ENCODE measurements around the gene RAB2B.

The RAB2B gene

GRCh38 chr14:21428930-21429329, 47.8 kb downstream of the RAB2B start:
- H3K4me3 ChIP-seq (ENCODE audit: low read length), result no peak overlapping the region
- no peak for TF ChIP-seq CTCF (conservative IDR thresholded peaks at IDR 0.05; ENCODE audit: low read length)
- peak; percentile 4 for DNase-seq (ENCODE audit: low read depth)

- no peak for TF ChIP-seq CTCF (conservative IDR thresholded peaks at IDR 0.05; ENCODE audit: low read length)
- H3K4me3 ChIP-seq (ENCODE audit: low read length), result no peak overlapping the region
- DNase-seq (ENCODE audit: low read depth), result no peak
Measured at GRCh38 chr14:21426692-21427091, 50.1 kb downstream of the RAB2B start.

GRCh38 chr14:21419528-21419927, 57.2 kb downstream of the RAB2B start:
- no peak for DNase-seq (ENCODE audit: low read depth)
- TF ChIP-seq CTCF (conservative IDR thresholded peaks at IDR 0.05; ENCODE audit: low read length), result no peak
- no peak overlapping the region for H3K4me3 ChIP-seq (ENCODE audit: low read length)

GRCh38 chr14:21415329-21415728, 61.4 kb downstream of the RAB2B start:
- H3K4me3 ChIP-seq (ENCODE audit: low read length), result no peak overlapping the region
- no peak for DNase-seq (ENCODE audit: low read depth)
- TF ChIP-seq CTCF (conservative IDR thresholded peaks at IDR 0.05; ENCODE audit: low read length), result no peak

GRCh38 chr14:21414137-21414631, 62.6 kb downstream of the RAB2B start:
- DNase-seq (ENCODE audit: low read depth), result no peak
- TF ChIP-seq CTCF (conservative IDR thresholded peaks at IDR 0.05; ENCODE audit: low read length), result no peak
- no peak overlapping the region for H3K4me3 ChIP-seq (ENCODE audit: low read length)

Data from AG10803 (cell line).